Testis (tissue), 3 donors: Measurements from ENCODE around the gene ULBP2. TPM values are rescaled to one million over a fixed set of nuclear protein-coding genes. Genes with fewer than 3 reads are reported as not detected.

ENCODE experiments used
- DNase-seq: peaks from one replicate; pipeline ENCODE4 v3.0.0-alpha.2; 2019
- H3K27ac ChIP-seq, 2 donors: fragments of 200-600 bp; sonication (generic); one replicate each; pipeline ENCODE4 v1.5.1; 2019
- H3K27me3 ChIP-seq: fragments of 200-600 bp; sonication (generic); one replicate; pipeline ENCODE4 v1.5.1; 2019
- H3K36me3 ChIP-seq: fragments of 200-600 bp; sonication (generic); one replicate; pipeline ENCODE4 v1.5.1; 2017; ENCODE audit warnings: low read depth; ENCODE audit errors: missing control alignments
- H3K4me1 ChIP-seq: fragments of 200-600 bp; sonication (generic); one replicate; pipeline ENCODE4 v1.5.1; 2019
- H3K4me3 ChIP-seq, 2 donors: fragments of 200-600 bp; sonication (generic); one replicate each; pipeline ENCODE4 v1.5.1; 2017 to 2019
- H3K9me3 ChIP-seq: fragments of 200-600 bp; sonication (generic); one replicate; pipeline ENCODE4 v1.5.1; 2017
- CTCF ChIP-seq, 3 experiments: fragments of 450-650 bp in 2 of 3; fragments of 200-600 bp in 1 of 3; sonication (generic) in 1 of 3; IDR thresholded peaks; one replicate each; pipeline ENCODE4 v1.5.1; 2016 to 2019; ENCODE audit warnings: antibody characterized with exemption in 3 of 3, mild to moderate bottlenecking in 2 of 3, moderate library complexity in 1 of 3
- POLR2A ChIP-seq: fragments of 450-650 bp; IDR thresholded peaks from one replicate; pipeline ENCODE4 v1.6.1; 2017; ENCODE audit warnings: antibody characterized with exemption, mild to moderate bottlenecking, moderate library complexity
- WGBS, 2 donors: methylation state at CpG; one replicate each; pipeline ENCODE4 v1.1.5; 2018; 5-methylcytosine and 5-hydroxymethylcytosine counted together
- intact Hi-C: fragments of 100-400 bp; cut with DNase I; formaldehyde crosslinking; loops from one replicate; pipeline ENCODE4 v1.15.1; 2023; ENCODE audit warnings: low total_unique reads
- polyA plus RNA-seq: library from polyadenylated mRNA; stranded (reverse); fragments of 350-450 nt; fragmentation: Illumina TruSeq; extraction: RNeasy Lipid Tissue Mini Kit (QIAGEN cat#74804); gene quantifications from one replicate; pipeline ENCODE4 v1.2.3, GENCODE V29; 2014; ENCODE audit warnings: low read depth, low replicate concordance; ENCODE audit not compliant: insufficient read depth
- total RNA-seq, 2 donors: library from RNA; depleted of rRNA; stranded (reverse); fragments of >200 nt; gene quantifications; one replicate each; pipeline ENCODE4 v1.2.3, GENCODE V29; 2016

ULBP2 gene
- total and polyA plus RNA-seq, 3 donors from 2014 or later = 1.5 to 2.0 (median 1.9) TPM

DNA sequence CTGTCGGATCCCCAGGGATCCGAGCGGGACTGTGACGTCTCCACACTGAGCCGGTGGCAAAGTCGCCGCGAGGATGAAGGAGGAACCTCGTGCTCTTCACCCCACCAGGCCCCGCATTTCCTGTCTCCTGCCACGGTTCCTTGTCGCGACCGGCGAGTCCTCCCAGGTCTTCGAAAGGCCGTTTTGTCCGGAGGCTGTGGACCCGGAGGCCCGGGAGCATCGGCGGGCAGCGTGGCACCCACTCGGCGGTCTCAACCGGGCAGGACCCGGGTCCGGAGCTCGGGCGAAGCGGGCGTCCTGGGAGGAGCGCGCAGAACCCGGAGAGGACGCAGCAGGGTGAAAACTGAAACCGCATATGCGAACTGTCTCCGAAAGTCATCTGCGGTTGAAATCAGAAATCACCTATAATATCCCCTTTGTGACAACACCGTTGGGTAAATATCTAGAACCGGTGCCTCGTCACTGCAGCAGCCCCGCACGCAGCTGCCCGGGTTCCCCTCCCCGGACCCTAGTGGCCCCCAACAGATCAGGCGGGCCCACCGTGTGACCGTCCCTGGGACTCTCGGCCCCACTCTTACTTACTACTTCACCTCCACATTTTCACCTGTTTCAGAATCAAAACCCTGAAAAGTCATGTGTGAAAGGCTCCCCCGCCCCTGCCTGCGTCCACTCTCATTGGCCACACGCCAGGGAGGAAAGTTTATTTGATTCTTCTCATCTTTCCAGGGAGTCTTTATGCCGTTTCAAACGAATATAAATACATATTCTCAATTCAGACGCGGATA is 3.1 kb upstream of the ULBP2 start:
- intact Hi-C loops = no loop called here
- Histone ChIP-seq H3K36me3 (no peaks in the 10 kb centered on the region), H3K27me3 (peaks cover 7% of the 10 kb centered on the region), H3K27ac (no peak overlapping the region), H3K9me3 (no peaks in the 10 kb centered on the region), H3K4me1 (peaks cover 10% of the 10 kb centered on the region), H3K4me3 (peak overlapping the region; percentile 25 to 45)
- WGBS, 2 donors = 2 to 3% methylated on average over 35 to 58 of the region's 58 CpGs
- DNase-seq = no peak
- no peak for TF ChIP-seq POLR2A
- no peak for TF ChIP-seq CTCF (IDR thresholded peaks at IDR 0.05)

DNA sequence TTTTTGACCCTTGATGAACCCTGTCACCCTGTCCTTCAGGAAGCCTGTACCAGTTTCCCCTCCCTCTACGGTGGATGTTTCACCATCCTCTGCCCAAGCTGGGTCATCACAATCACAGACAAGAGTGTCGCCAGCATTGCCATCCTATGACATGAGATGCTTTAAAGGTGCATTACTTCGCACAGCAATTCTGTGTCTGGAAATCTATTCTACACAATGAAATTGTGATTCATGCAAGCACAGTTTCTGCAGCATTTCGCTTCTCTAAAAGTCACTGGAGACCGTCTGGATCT is 2.5 kb upstream of the ULBP2 start:
- H3K4me3 ChIP-seq = no peak overlapping the region
- H3K4me1 ChIP-seq = peaks cover 10% of the 10 kb centered on the region
- TF ChIP-seq POLR2A (no peak), CTCF (IDR thresholded peaks at IDR 0.05) (no peak)
- intact Hi-C loops = no loop called here
- no peaks in the 10 kb centered on the region for H3K36me3 ChIP-seq
- H3K27ac ChIP-seq = no peak overlapping the region
- H3K9me3 ChIP-seq = no peaks in the 10 kb centered on the region
- 31 to 35% methylated on average over 5 of the region's 5 CpGs for WGBS, 2 donors
- H3K27me3 ChIP-seq = peaks cover 7% of the 10 kb centered on the region
- no peak for DNase-seq

- intact Hi-C loops = loop anchor here (5.0 kb wide), 1 partner anchor 77 kb away; no protein-coding TSS in a partner anchor
- DNase-seq = no peak
- WGBS, 2 donors = 26 to 31% methylated on average over 6 of the region's 6 CpGs
- Histone ChIP-seq H3K4me1 (peaks cover 10% of the 10 kb centered on the region), H3K9me3 (no peaks in the 10 kb centered on the region), H3K36me3 (no peaks in the 10 kb centered on the region), H3K4me3 (no peak overlapping the region), H3K27ac (no peak overlapping the region), H3K27me3 (peaks cover 7% of the 10 kb centered on the region)
- no peak for TF ChIP-seq POLR2A
- no peak for TF ChIP-seq CTCF (IDR thresholded peaks at IDR 0.05)
These were observed 1.7 kb upstream of the ULBP2 start for GRCh38 chr6:149939909-149940671.

GRCh38 chr6:149940672-149940982 is 1.2 kb upstream of the ULBP2 start:
- 48 to 55% methylated on average over 4 to 6 of the region's 6 CpGs for WGBS, 2 donors
- TF ChIP-seq CTCF (IDR thresholded peaks at IDR 0.05) = no peak
- no peak for TF ChIP-seq POLR2A
- Histone ChIP-seq H3K36me3 (no peaks in the 10 kb centered on the region), H3K27me3 (peaks cover 7% of the 10 kb centered on the region), H3K4me1 (peaks cover 10% of the 10 kb centered on the region), H3K4me3 (no peak overlapping the region), H3K27ac (no peak overlapping the region), H3K9me3 (no peaks in the 10 kb centered on the region)
- DNase-seq = no peak
- intact Hi-C loops = loop anchor here (5.0 kb wide), 1 partner anchor 77 kb away; no protein-coding TSS in a partner anchor
